H1 (cell line): ENCODE measurements around the gene KCNQ1. TPM values are rescaled to one million over a fixed set of nuclear protein-coding genes. Genes with fewer than 3 reads are reported as not detected.

Source experiments
- CTCF ChIA-PET: fragments of 300-600 bp; sonication (Branson Sonifier 250); formaldehyde crosslinking; loops from one replicate; lab custom pipeline; 2021; ENCODE audit not compliant: partially characterized antibody; lab: Charles Lee
- POLR2A ChIA-PET: fragments of 300-600 bp; sonication (Branson Sonifier 250); formaldehyde crosslinking; loops from one replicate; lab custom pipeline; 2021; ENCODE audit warnings: inconsistent platforms; ENCODE audit not compliant: partially characterized antibody; lab: Charles Lee
- DNase-seq, 2 experiments: peaks; one replicate each; pipeline versions ENCODE4 v3.0.0 to v3.0.0-alpha.2; 2010 to 2022; ENCODE audit warnings: low spot score in 2 of 2, low read depth in 1 of 2, mixed read lengths in 1 of 2
- FAIRE-seq: peaks from 2 replicates; lab custom pipeline; 2011; peaks lifted over from hg19 to GRCh38; lab: Jason Lieb, UNC
- H2AFZ ChIP-seq: 2 replicates; pipeline ENCODE4 v1.8.1; 2012; ENCODE audit warnings: low read length, inconsistent platforms
- H2AK5ac ChIP-seq: 2 replicates; pipeline ENCODE4 v1.6.1; 2013; ENCODE audit warnings: low read depth, low read length
- H2BK120ac ChIP-seq: replicated peaks from 2 replicates; pipeline ENCODE3; 2013; ENCODE audit warnings: low read depth, low read length, inconsistent platforms
- H2BK12ac ChIP-seq: 2 replicates; pipeline ENCODE4 v1.6.1; 2013; ENCODE audit warnings: low read depth, low read length
- H2BK15ac ChIP-seq: 2 replicates; pipeline ENCODE4 v1.6.1; 2013; ENCODE audit warnings: low read length
- H2BK20ac ChIP-seq: 2 replicates; pipeline ENCODE4 v1.6.1; 2013; ENCODE audit warnings: low read length
- H2BK5ac ChIP-seq: 2 replicates; pipeline ENCODE4 v1.6.1; 2013; ENCODE audit warnings: low read depth, low read length
- H3K14ac ChIP-seq: 2 replicates; pipeline ENCODE4 v1.6.1; 2013; ENCODE audit warnings: inconsistent platforms; ENCODE audit not compliant: insufficient read length
- H3K18ac ChIP-seq: 2 replicates; pipeline ENCODE4 v1.6.1; 2013; ENCODE audit warnings: low read length; ENCODE audit errors: extremely low read depth
- H3K23ac ChIP-seq: 2 replicates; pipeline ENCODE4 v1.6.1; 2013; ENCODE audit warnings: inconsistent platforms; ENCODE audit not compliant: insufficient read length
- H3K23me2 ChIP-seq: 2 replicates; pipeline ENCODE4 v1.6.1; 2013; ENCODE audit warnings: low read depth, low read length
- H3K27ac ChIP-seq: 2 replicates; pipeline ENCODE4 v1.6.1; 2011; ENCODE audit warnings: low read depth, low read length, inconsistent platforms
- H3K27me3 ChIP-seq, 4 experiments: replicated peaks in 1 of 4; 1 replicate in 1 of 4; 2 replicates in 3 of 4; pipeline versions ENCODE4 v1.6.1 to v1.8.1; 2011 to 2013; ENCODE audit warnings: low read length in 3 of 4, mild to moderate bottlenecking in 3 of 4, inconsistent platforms in 2 of 4, mixed read lengths in 2 of 4, moderate library complexity in 1 of 4; ENCODE audit not compliant: control insufficient read depth in 3 of 4, insufficient read depth in 3 of 4; ENCODE audit errors: extremely low read depth in 1 of 4
- H3K36me3 ChIP-seq, 4 experiments: 2 replicates each; pipeline versions ENCODE4 v1.6.1 to v1.8.1; 2011 to 2013; ENCODE audit warnings: mild to moderate bottlenecking in 4 of 4, low read length in 3 of 4, moderate library complexity in 2 of 4, control low read depth in 1 of 4, inconsistent platforms in 1 of 4; ENCODE audit not compliant: insufficient read depth in 4 of 4, control insufficient read depth in 2 of 4
- H3K4ac ChIP-seq: replicated peaks from 2 replicates; pipeline ENCODE3; 2013; ENCODE audit warnings: low read length, low read depth, mixed read lengths, inconsistent platforms; ENCODE audit not compliant: insufficient read length
- H3K4me1 ChIP-seq, 4 experiments: replicated peaks in 1 of 4; 1 replicate in 1 of 4; 2 replicates in 3 of 4; pipeline versions ENCODE4 v1.6.1 to v1.8.1; 2011 to 2013; ENCODE audit warnings: low read length in 3 of 4, inconsistent platforms in 2 of 4, mixed read lengths in 1 of 4; ENCODE audit not compliant: insufficient read depth in 4 of 4, control insufficient read depth in 3 of 4
- H3K4me2 ChIP-seq, 2 experiments: 2 replicates each; pipeline versions ENCODE4 v1.6.1 to v1.8.1; 2011 to 2013; ENCODE audit warnings: low read depth in 2 of 2, low read length in 2 of 2, control low read depth in 1 of 2, inconsistent platforms in 1 of 2, mild to moderate bottlenecking in 1 of 2; ENCODE audit not compliant: insufficient read depth in 1 of 2
- H3K4me3 ChIP-seq, 4 experiments: fragments of 200-600, 300-600 bp in 1 of 4; sonication (generic), shearing (Covaris generic), sonication (Bioruptor Twin) in 1 of 4; 2 replicates each; pipeline versions ENCODE4 v1.5.1 to v1.8.1; 2011 to 2016; ENCODE audit warnings: low read length in 4 of 4, low read depth in 3 of 4, control low read depth in 2 of 4, inconsistent platforms in 2 of 4, mild to moderate bottlenecking in 2 of 4, mixed read lengths in 1 of 4, moderate library complexity in 1 of 4; ENCODE audit not compliant: insufficient read depth in 2 of 4; ENCODE audit errors: extremely low read depth in 1 of 4
- H3K56ac ChIP-seq: replicated peaks from 2 replicates; pipeline ENCODE3; 2013; ENCODE audit warnings: low read depth, mild to moderate bottlenecking, mixed read lengths, low read length, inconsistent platforms; ENCODE audit not compliant: insufficient read length
- H3K79me1 ChIP-seq: 2 replicates; pipeline ENCODE4 v1.6.1; 2013; ENCODE audit warnings: low read depth, low read length, control low read depth
- H3K79me2 ChIP-seq, 2 experiments: 2 replicates each; pipeline versions ENCODE4 v1.6.1 to v1.8.1; 2012 to 2013; ENCODE audit warnings: low read length in 2 of 2, mild to moderate bottlenecking in 2 of 2, inconsistent platforms in 1 of 2; ENCODE audit not compliant: insufficient read depth in 2 of 2, control insufficient read depth in 1 of 2
- H3K9ac ChIP-seq, 4 experiments: replicated peaks in 1 of 4; 1 replicate in 1 of 4; 2 replicates in 3 of 4; pipeline versions ENCODE4 v1.6.1 to v1.8.1; 2011 to 2013; ENCODE audit warnings: low read depth in 3 of 4, low read length in 3 of 4, control low read depth in 2 of 4, mild to moderate bottlenecking in 2 of 4, moderate library complexity in 2 of 4, inconsistent platforms in 1 of 4; ENCODE audit errors: extremely low read depth in 1 of 4
- H3K9me3 ChIP-seq, 2 experiments: 2 replicates each; pipeline versions ENCODE4 v1.6.1 to v1.8.1; 2012 to 2013; ENCODE audit warnings: mild to moderate bottlenecking in 2 of 2, moderate library complexity in 2 of 2, control low read depth in 1 of 2, inconsistent platforms in 1 of 2, low read depth in 1 of 2, low read length in 1 of 2, mixed read lengths in 1 of 2; ENCODE audit not compliant: insufficient read depth in 2 of 2
- H4K20me1 ChIP-seq, 2 experiments: replicated peaks in 1 of 2; 2 replicates each; pipeline versions ENCODE3 to v1.8.1; 2011 to 2013; ENCODE audit warnings: inconsistent platforms in 2 of 2, low read length in 2 of 2, mild to moderate bottlenecking in 1 of 2; ENCODE audit not compliant: insufficient read depth in 2 of 2, control insufficient read depth in 1 of 2
- H4K5ac ChIP-seq: 2 replicates; pipeline ENCODE4 v1.6.1; 2013; ENCODE audit warnings: low read length, low read depth, mixed read lengths, inconsistent platforms; ENCODE audit not compliant: insufficient read length
- H4K8ac ChIP-seq: 2 replicates; pipeline ENCODE4 v1.8.0; 2013; ENCODE audit warnings: mild to moderate bottlenecking, moderate library complexity, low read length, inconsistent platforms; ENCODE audit not compliant: insufficient read depth; ENCODE audit errors: extremely low read depth
- H4K91ac ChIP-seq: replicated peaks from 2 replicates; pipeline ENCODE3; 2013; ENCODE audit warnings: low read length, mixed read lengths, inconsistent platforms; ENCODE audit not compliant: insufficient read length
- CHD1 ChIP-seq: IDR thresholded peaks from 2 replicates; pipeline ENCODE4 v1.6.1; 2012; ENCODE audit warnings: low read depth, low read length, improper control_type of control experiment
- CTBP2 ChIP-seq: IDR thresholded peaks from 2 replicates; pipeline ENCODE4 v1.7.0; 2011; ENCODE audit warnings: borderline replicate concordance, mild to moderate bottlenecking, moderate library complexity, mixed read lengths, low read length; ENCODE audit not compliant: insufficient read depth, insufficient read length
- EZH2 ChIP-seq: fragments of 200-600 bp; sonication (generic); IDR thresholded peaks from 2 replicates; pipeline ENCODE4 v1.7.1; 2012; ENCODE audit warnings: low read depth, mild to moderate bottlenecking, moderate library complexity, low read length, inconsistent platforms; ENCODE audit not compliant: severe bottlenecking
- HDAC6 ChIP-seq: IDR thresholded peaks from one replicate; pipeline ENCODE4 v1.7.1; 2012; ENCODE audit warnings: low read depth, mild to moderate bottlenecking, inconsistent platforms, low read length, moderate library complexity
- MAX ChIP-seq: IDR thresholded peaks from 2 replicates; pipeline ENCODE4 v1.6.1; 2012; ENCODE audit warnings: inconsistent platforms
- SAP30 ChIP-seq: fragments of 300-600 bp; sonication (generic); IDR thresholded peaks from 2 replicates; pipeline ENCODE4 v1.7.1; 2012; ENCODE audit warnings: low read length, moderate library complexity, mild to moderate bottlenecking, inconsistent platforms; ENCODE audit not compliant: insufficient read depth, insufficient replicate concordance
- SIN3A ChIP-seq, 2 experiments: IDR thresholded peaks in 1 of 2; conservative IDR thresholded peaks in 1 of 2; 2 replicates each; pipeline ENCODE4 v1.6.1; 2011 to 2012; ENCODE audit warnings: low read length in 2 of 2, improper control_type of control experiment in 1 of 2, low read depth in 1 of 2, mild to moderate bottlenecking in 1 of 2
- ZNF274 ChIP-seq: IDR thresholded peaks from 2 replicates; pipeline ENCODE4 v1.7.0; 2012; ENCODE audit warnings: low read length, borderline replicate concordance; ENCODE audit errors: extremely low read depth
- WGBS, 2 experiments: shearing (Covaris generic) in 1 of 2; methylation state at CpG; one replicate each; pipeline versions ENCODE4 v1.1.6 to v1.1.7; 2013 to 2015; ENCODE audit warnings: low lambda C conversion rate in 2 of 2, mixed read lengths in 2 of 2, inconsistent platforms in 1 of 2, low coverage in 1 of 2, missing lambda C conversion rate in 1 of 2; ENCODE audit not compliant: insufficient replicate concordance in 2 of 2, insufficient coverage in 1 of 2, insufficient read length in 1 of 2; ENCODE audit errors: extremely low coverage in 1 of 2, missing lambda C conversion rate in 1 of 2; 5-methylcytosine and 5-hydroxymethylcytosine counted together
- polyA plus RNA-seq, 7 experiments: library from polyadenylated mRNA; depleted of rRNA in 3 of 7; stranded (reverse) in 5 of 7; unstranded in 2 of 7; fragments of >200 nt in 5 of 7; fragments of 200-250 nt in 2 of 7; gene quantifications; 1 replicate in 5 of 7; 2 replicates in 1 of 7; 4 replicates in 1 of 7; pipeline versions ENCODE4 v1.2.1 to v1.2.3, GENCODE V29; 2011 to 2013; ENCODE audit warnings: missing spikeins in 2 of 7, mixed read lengths in 2 of 7
- total RNA-seq: library from RNA; stranded (reverse); fragmentation: NEBNext Ultra II Directional; extraction: Animal tissue kit (Norgen Biotek cat#: 25700); gene quantifications from 2 replicates; pipeline ENCODE4 v1.2.1, GENCODE V29; 2021

The KCNQ1 gene
- total and polyA plus RNA-seq, 2 of the 8 experiments (the other 6 are each of a cell fraction or from before 2014, with no cell fraction given): 1.9 to 2.0 TPM

- H3K14ac ChIP-seq: no peak overlapping the region
- no peak for DNase-seq
- no peaks in the 10 kb centered on the region for H3K79me1 ChIP-seq
- no peak overlapping the region for H2BK5ac ChIP-seq
- H3K4me3 ChIP-seq: no peak overlapping the region
- H3K79me2 ChIP-seq: no peaks in the 10 kb centered on the region
- H3K23me2 ChIP-seq: no peaks in the 10 kb centered on the region
- no peak overlapping the region for H3K18ac ChIP-seq
- WGBS, 2 experiments: 85% methylated on average over 25 of the region's 26 CpGs; no CpG with 5 or more reads in 1 of the 2 experiments
- no peak overlapping the region for H3K9ac ChIP-seq
- no peak overlapping the region for H4K8ac ChIP-seq
- H4K91ac ChIP-seq: no peak overlapping the region
- H3K36me3 ChIP-seq: no peaks in the 10 kb centered on the region
- H3K4me1 ChIP-seq: no peaks in the 10 kb centered on the region
- H4K5ac ChIP-seq: no peak overlapping the region
- H3K23ac ChIP-seq: no peak overlapping the region
- no peak overlapping the region for H2BK12ac ChIP-seq
- no peak overlapping the region for H2AK5ac ChIP-seq
- no peak for FAIRE-seq
- H3K27ac ChIP-seq: no peak overlapping the region
- no peak overlapping the region for H2BK15ac ChIP-seq
- H2BK20ac ChIP-seq: no peak overlapping the region
- H3K4me2 ChIP-seq: no peak overlapping the region
- no peak for TF ChIP-seq HDAC6
- no peak for TF ChIP-seq MAX
- no peak for TF ChIP-seq CTBP2
- TF ChIP-seq ZNF274: no peak
- TF ChIP-seq CHD1: no peak
- no peak for TF ChIP-seq EZH2
- TF ChIP-seq SAP30: no peak
- no peak for TF ChIP-seq SIN3A (conservative IDR thresholded peaks at IDR 0.05 in 1 of 2, IDR thresholded peaks at IDR 0.05 in 1 of 2; ENCODE audit: low read depth in 1 of 2, low read length in 2 of 2)
- TF ChIP-seq, all 59 proteins: peak for 0
- peaks cover 0 to 18% (median 2%) of the 10 kb centered on the region in 4 experiments; a peak in 5 of 7 replicates for H3K27me3 ChIP-seq
- H3K9me3 ChIP-seq: no peaks in the 10 kb centered on the region
- H2AFZ ChIP-seq: no peak overlapping the region
- H3K4ac ChIP-seq: no peak overlapping the region
- H4K20me1 ChIP-seq: no peaks in the 10 kb centered on the region
- CTCF ChIA-PET: interaction anchor here (1.0 to 7.3 kb wide), 5 partner anchors 11 to 374 kb away, joined by 3 to 50 read pairs (median 4); no protein-coding TSS in a partner anchor
- no peak overlapping the region for H3K56ac ChIP-seq
- POLR2A ChIA-PET: no interaction called here
- H2BK120ac ChIP-seq: no peak overlapping the region
These were observed 72.7 kb downstream of the KCNQ1 start for GRCh38 chr11:2517386-2518064.
